ENCODE measurements around the gene DACT2.
"Not testable (repeated sequence)": the region's sequence is repeated elsewhere in the genome, so short reads cannot be mapped to it uniquely, and the experiment has no call there.

The DACT2 gene

GRCh38 chr6:168286771-168287446 lies 32.7 kb downstream of the DACT2 start:
- not testable (repeated sequence) for H3K27me3 ChIP-seq (ENCODE audit: insufficient read depth, low read length); H2AFZ ChIP-seq (ENCODE audit: low read depth, low read length); H3K9me3 ChIP-seq (ENCODE audit: low read length); H3K4me3 ChIP-seq (ENCODE audit: low read length); H3K36me3 ChIP-seq (ENCODE audit: insufficient read depth, low read length); H3K4me1 ChIP-seq (ENCODE audit: insufficient read depth, low read length)

- Histone ChIP-seq H3K27me3 (ENCODE audit: insufficient read depth, low read length) (no peaks in the 10 kb centered on the region), H3K9me3 (ENCODE audit: low read length) (peaks cover 4% of the 10 kb centered on the region), H2AFZ (ENCODE audit: low read depth, low read length) (no peak overlapping the region), H3K36me3 (ENCODE audit: insufficient read depth, low read length) (no peaks in the 10 kb centered on the region), H3K4me1 (ENCODE audit: insufficient read depth, low read length) (no peaks in the 10 kb centered on the region), H3K4me3 (ENCODE audit: low read length) (no peak overlapping the region)
Observed at GRCh38 chr6:168286116-168286515, 33.5 kb downstream of the DACT2 start.

- Histone ChIP-seq H3K27me3 (ENCODE audit: insufficient read depth, low read length) (no peaks in the 10 kb centered on the region), H2AFZ (ENCODE audit: low read depth, low read length) (no peak overlapping the region), H3K4me3 (ENCODE audit: low read length) (no peak overlapping the region), H3K9me3 (ENCODE audit: low read length) (peaks cover 4% of the 10 kb centered on the region), H3K36me3 (ENCODE audit: insufficient read depth, low read length) (no peaks in the 10 kb centered on the region), H3K4me1 (ENCODE audit: insufficient read depth, low read length) (peaks cover 2% of the 10 kb centered on the region)
Observed at GRCh38 chr6:168285456-168285855, 34.1 kb downstream of the DACT2 start.

- no peak overlapping the region for H3K4me3 ChIP-seq (ENCODE audit: low read length)
- H3K36me3 ChIP-seq (ENCODE audit: insufficient read depth, low read length) = no peaks in the 10 kb centered on the region
- peaks cover 4% of the 10 kb centered on the region for H3K4me1 ChIP-seq (ENCODE audit: insufficient read depth, low read length)
- peaks cover 4% of the 10 kb centered on the region for H3K9me3 ChIP-seq (ENCODE audit: low read length)
- no peaks in the 10 kb centered on the region for H3K27me3 ChIP-seq (ENCODE audit: insufficient read depth, low read length)
- H2AFZ ChIP-seq (ENCODE audit: low read depth, low read length) = no peak overlapping the region
Observed at GRCh38 chr6:168284187-168284586, 35.4 kb downstream of the DACT2 start.

- Histone ChIP-seq H3K9me3 (ENCODE audit: low read length) (peaks cover 4% of the 10 kb centered on the region), H2AFZ (ENCODE audit: low read depth, low read length) (no peak overlapping the region), H3K27me3 (ENCODE audit: insufficient read depth, low read length) (no peaks in the 10 kb centered on the region), H3K4me1 (ENCODE audit: insufficient read depth, low read length) (peaks cover 4% of the 10 kb centered on the region), H3K4me3 (ENCODE audit: low read length) (no peak overlapping the region), H3K36me3 (ENCODE audit: insufficient read depth, low read length) (no peaks in the 10 kb centered on the region)
Observed at GRCh38 chr6:168283686-168284025, 35.9 kb downstream of the DACT2 start.

GRCh38 chr6:168282985-168283685 lies 36.4 kb downstream of the DACT2 start:
- Histone ChIP-seq H3K4me1 (ENCODE audit: insufficient read depth, low read length) (peaks cover 4% of the 10 kb centered on the region), H2AFZ (ENCODE audit: low read depth, low read length) (no peak overlapping the region), H3K9me3 (ENCODE audit: low read length) (peaks cover 4% of the 10 kb centered on the region), H3K36me3 (ENCODE audit: insufficient read depth, low read length) (no peaks in the 10 kb centered on the region), H3K4me3 (ENCODE audit: low read length) (no peak overlapping the region), H3K27me3 (ENCODE audit: insufficient read depth, low read length) (no peaks in the 10 kb centered on the region)

- peaks cover 4% of the 10 kb centered on the region for H3K4me1 ChIP-seq (ENCODE audit: insufficient read depth, low read length)
- no peak overlapping the region for H3K4me3 ChIP-seq (ENCODE audit: low read length)
- H3K9me3 ChIP-seq (ENCODE audit: low read length) = peaks cover 2% of the 10 kb centered on the region
- H3K36me3 ChIP-seq (ENCODE audit: insufficient read depth, low read length) = no peaks in the 10 kb centered on the region
- H2AFZ ChIP-seq (ENCODE audit: low read depth, low read length) = no peak overlapping the region
- H3K27me3 ChIP-seq (ENCODE audit: insufficient read depth, low read length) = no peaks in the 10 kb centered on the region
Observed at GRCh38 chr6:168281826-168282225, 37.8 kb downstream of the DACT2 start.

- not testable (repeated sequence) for H3K27me3 ChIP-seq (ENCODE audit: insufficient read depth, low read length); H3K4me1 ChIP-seq (ENCODE audit: insufficient read depth, low read length); H3K9me3 ChIP-seq (ENCODE audit: low read length); H3K4me3 ChIP-seq (ENCODE audit: low read length); H3K36me3 ChIP-seq (ENCODE audit: insufficient read depth, low read length); H2AFZ ChIP-seq (ENCODE audit: low read depth, low read length)
Observed at GRCh38 chr6:168281314-168281713, 38.3 kb downstream of the DACT2 start.

- Histone ChIP-seq H3K4me1 (ENCODE audit: insufficient read depth, low read length) (peaks cover 4% of the 10 kb centered on the region), H2AFZ (ENCODE audit: low read depth, low read length) (no peak overlapping the region), H3K4me3 (ENCODE audit: low read length) (no peak overlapping the region), H3K27me3 (ENCODE audit: insufficient read depth, low read length) (no peaks in the 10 kb centered on the region), H3K36me3 (ENCODE audit: insufficient read depth, low read length) (no peaks in the 10 kb centered on the region), H3K9me3 (ENCODE audit: low read length) (peaks cover 2% of the 10 kb centered on the region)
Observed at GRCh38 chr6:168280899-168281245, 38.7 kb downstream of the DACT2 start.

GRCh38 chr6:168280020-168280898 lies 39.3 kb downstream of the DACT2 start:
- Histone ChIP-seq H3K4me1 (ENCODE audit: insufficient read depth, low read length) (peaks cover 4% of the 10 kb centered on the region), H3K4me3 (ENCODE audit: low read length) (no peak overlapping the region), H2AFZ (ENCODE audit: low read depth, low read length) (no peak overlapping the region), H3K27me3 (ENCODE audit: insufficient read depth, low read length) (no peaks in the 10 kb centered on the region), H3K36me3 (ENCODE audit: insufficient read depth, low read length) (no peaks in the 10 kb centered on the region), H3K9me3 (ENCODE audit: low read length) (no peaks in the 10 kb centered on the region)

- Histone ChIP-seq H3K27me3 (ENCODE audit: insufficient read depth, low read length) (no peaks in the 10 kb centered on the region), H3K9me3 (ENCODE audit: low read length) (no peaks in the 10 kb centered on the region), H3K4me1 (ENCODE audit: insufficient read depth, low read length) (peaks cover 4% of the 10 kb centered on the region), H3K4me3 (ENCODE audit: low read length) (no peak overlapping the region), H3K36me3 (ENCODE audit: insufficient read depth, low read length) (no peaks in the 10 kb centered on the region), H2AFZ (ENCODE audit: low read depth, low read length) (no peak overlapping the region)
Observed at GRCh38 chr6:168279403-168279935, 40.1 kb downstream of the DACT2 start.

- Histone ChIP-seq H3K4me1 (ENCODE audit: insufficient read depth, low read length) (peaks cover 4% of the 10 kb centered on the region), H3K4me3 (ENCODE audit: low read length) (no peak overlapping the region), H3K9me3 (ENCODE audit: low read length) (no peaks in the 10 kb centered on the region), H2AFZ (ENCODE audit: low read depth, low read length) (no peak overlapping the region), H3K36me3 (ENCODE audit: insufficient read depth, low read length) (no peaks in the 10 kb centered on the region), H3K27me3 (ENCODE audit: insufficient read depth, low read length) (no peaks in the 10 kb centered on the region)
Observed at GRCh38 chr6:168278904-168279303, 40.7 kb downstream of the DACT2 start.

GRCh38 chr6:168277274-168277669 lies 42.3 kb downstream of the DACT2 start:
- Histone ChIP-seq H3K4me1 (ENCODE audit: insufficient read depth, low read length) (peaks cover 12% of the 10 kb centered on the region), H3K4me3 (ENCODE audit: low read length) (no peak overlapping the region), H3K36me3 (ENCODE audit: insufficient read depth, low read length) (no peaks in the 10 kb centered on the region), H2AFZ (ENCODE audit: low read depth, low read length) (no peak overlapping the region), H3K27me3 (ENCODE audit: insufficient read depth, low read length) (no peaks in the 10 kb centered on the region), H3K9me3 (ENCODE audit: low read length) (no peaks in the 10 kb centered on the region)
